ENCODE data around the gene FAIM2.
"Not testable (repeated sequence)": the region's sequence is repeated elsewhere in the genome, so short reads cannot be mapped to it uniquely, and the experiment has no call there.

Gene FAIM2

DNA sequence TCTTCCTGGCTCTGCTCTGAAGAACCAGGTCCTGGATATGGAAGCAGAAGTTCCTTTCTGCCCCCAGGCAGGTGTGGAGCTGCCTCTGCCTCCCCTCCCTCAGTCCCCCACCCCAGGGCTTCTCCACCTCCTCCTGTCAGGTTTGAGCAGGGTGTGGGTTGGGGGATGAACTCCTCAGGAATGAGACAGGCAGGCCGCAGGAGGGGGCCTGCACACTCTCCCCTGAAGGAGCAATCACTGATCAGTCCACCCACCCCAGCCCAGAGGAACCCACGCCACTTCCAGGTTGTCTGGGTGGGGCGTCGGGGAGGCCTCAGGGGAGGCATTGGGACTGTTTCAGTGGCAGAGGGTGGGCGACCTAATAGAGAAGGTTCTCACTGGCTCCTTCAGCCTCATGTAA lies 26.6 kb downstream of the FAIM2 start:
- no peak for DNase-seq (ENCODE audit: low read depth)

DNA sequence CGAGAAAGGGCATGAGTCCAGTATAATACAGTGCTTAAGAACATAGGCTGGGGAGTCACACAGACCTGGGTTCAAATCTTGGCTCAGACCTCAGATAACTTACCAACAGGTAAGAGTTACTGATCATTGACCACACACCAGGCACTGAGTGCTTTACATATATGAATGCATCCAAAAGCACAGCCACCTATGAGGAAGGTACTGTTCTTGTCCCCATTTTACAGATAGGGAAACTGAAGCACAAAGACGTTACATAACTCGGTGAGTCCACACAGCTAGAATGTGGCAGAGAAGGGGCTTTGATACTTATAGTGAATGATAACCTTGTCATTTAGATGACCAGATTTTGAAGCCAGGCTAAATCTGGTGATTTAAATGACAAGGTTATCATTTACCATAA lies 27.6 kb downstream of the FAIM2 start:
- DNase-seq (ENCODE audit: low read depth) = no peak

DNA sequence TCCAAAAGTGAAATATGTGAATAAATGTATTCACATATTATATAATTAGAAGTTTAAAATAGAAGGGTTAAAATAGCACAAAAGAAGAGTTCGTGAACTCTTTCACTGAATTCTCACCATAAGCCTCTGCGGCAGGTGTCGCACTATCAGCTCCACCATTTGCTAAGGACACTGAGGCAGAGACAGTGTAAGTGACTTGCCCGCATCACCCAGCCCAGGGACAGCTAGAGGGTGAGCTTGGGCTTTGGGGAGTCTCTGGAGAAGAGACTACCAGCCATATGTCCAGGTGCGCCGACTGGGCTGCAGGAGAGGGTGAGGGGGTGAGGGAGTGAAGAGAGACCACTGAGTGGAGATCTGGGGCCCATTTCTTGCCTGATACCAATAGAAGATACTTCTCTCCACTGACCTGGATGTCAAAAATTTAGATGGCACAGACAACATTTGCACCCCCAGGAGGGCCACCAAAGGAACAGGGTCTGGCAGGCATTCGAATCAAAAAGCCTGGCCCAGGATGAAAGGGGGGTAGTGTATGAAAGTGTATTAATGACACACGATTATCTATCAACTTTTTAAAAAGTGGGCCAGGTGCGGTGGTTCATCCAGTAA lies 28.5 kb downstream of the FAIM2 start:
- no peak for DNase-seq (ENCODE audit: low read depth)

DNA sequence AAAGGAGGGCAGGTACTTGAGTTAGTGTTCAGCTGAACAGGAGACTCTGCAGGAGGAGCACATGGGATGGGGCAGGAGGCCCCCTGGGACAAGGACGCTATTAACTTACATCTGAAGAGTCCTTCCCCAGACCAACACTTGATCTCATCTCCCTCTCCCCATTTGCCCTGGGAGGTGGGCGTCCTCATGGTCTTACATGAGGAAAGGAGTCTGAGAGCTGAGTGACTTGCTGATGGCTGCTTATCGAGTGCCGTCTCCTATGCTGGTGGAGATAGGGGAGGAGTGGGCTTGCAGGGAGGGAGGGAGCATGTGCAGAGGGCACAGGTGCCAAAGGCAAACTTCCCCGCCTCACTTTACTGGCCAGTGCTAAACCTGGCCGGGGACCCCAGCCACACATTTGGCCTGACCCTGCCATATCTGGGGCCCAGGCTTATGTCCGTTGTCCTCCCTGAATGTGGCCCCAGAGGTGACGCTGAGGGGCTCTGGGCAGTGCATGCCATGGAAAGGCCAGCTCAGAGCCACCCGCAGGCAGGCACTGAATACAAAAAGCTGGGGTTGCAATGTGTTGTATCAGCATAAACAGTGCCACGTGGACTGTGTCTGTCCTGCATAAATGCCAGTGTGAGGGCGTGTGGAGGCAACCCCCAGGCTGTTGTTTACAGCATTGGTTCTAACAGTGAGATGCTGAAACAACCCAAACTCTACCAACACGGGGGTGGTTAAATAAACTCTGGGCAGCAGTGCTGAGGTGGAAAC lies 29.4 kb downstream of the FAIM2 start:
- no peak for DNase-seq (ENCODE audit: low read depth)

DNA sequence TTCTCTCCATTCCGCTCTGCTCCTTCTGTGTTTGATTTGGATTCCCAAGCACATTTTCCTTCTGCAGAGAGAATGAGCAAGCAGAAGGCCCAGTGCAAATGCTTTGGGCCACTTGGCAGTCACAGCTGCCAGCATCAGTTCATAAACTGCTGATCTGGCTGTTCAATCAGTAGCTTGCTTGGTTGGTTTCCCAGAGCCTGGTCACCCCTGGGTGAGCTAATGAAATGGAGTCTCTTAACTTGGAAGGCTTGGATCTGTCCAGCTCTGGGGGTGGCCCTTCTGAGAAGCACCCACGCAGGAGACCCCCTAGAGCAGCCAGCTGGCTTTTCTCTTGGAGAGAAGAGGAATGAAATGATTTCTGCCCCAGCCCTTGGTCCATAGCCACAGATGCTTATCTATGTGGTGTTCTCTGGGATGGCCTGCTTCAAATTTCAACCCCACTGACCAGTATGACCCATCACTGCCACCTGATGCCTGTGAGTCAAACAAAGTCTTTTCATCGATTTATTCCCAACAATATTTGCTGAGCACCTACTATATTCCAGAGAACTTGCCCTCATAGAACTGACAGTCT lies 30.3 kb downstream of the FAIM2 start:
- no peak for DNase-seq (ENCODE audit: low read depth)

DNA sequence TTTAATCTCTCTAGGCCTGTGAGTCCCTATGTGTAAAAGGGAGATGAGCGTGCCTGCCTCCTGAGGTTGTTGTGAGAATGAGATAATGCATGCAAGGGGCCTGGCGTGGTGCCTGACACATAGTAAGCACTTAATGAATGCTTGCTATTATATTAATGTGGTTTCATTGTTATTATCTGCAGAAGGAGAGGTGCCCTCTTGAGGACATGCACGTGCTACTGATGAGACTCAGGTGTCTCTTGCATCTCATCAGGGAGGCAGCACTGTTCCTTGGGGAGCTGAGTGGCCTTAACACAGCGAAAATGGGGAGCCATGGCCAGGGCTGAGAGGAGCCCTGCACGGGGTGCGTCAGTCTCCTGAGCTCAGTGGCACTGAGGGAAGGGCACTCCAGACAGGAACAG lies 30.9 kb downstream of the FAIM2 start:
- DNase-seq (ENCODE audit: low read depth) = no peak

DNA sequence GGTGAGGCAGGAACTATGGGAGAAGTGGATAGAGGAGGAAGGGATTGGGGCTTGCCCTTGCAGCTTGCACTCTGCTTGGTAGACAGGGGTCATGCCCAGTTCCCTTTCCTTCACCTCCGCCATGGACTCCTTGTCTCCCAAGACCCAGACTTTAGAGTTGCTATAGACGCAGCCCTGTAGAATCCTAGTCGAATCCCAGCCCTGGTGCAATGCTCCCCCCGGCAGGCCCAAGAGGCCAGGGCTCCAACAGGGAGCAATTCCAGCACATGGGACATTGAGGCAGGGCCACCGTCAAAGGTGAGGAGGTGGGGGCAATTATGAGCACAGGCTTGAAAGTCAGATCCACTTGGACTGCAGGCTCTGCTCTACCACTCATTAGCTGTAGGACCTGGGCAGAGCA lies 31.3 kb downstream of the FAIM2 start:
- DNase-seq (ENCODE audit: low read depth) = no peak

DNA sequence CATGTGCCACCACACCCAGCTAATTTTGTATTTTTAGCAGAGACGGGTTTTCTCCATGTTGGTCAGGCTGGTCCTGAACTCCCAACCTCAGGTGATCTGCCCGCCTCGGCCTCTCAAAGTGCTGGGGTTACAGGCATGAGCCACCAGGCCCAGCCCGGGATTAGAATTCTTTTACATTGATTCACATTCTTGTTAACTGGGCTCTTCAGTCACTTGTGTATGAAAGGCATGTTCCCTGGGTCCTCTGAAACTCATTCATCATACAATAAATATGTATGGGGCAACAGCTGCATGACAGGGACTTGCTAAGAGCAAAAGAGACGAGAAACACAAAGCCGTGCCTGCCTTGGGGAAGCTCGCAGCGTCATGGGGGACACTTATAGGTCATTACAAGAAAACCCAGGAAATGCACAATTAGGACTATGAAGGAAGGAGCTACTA lies 31.9 kb downstream of the FAIM2 start:
- DNase-seq (ENCODE audit: low read depth) = not testable (repeated sequence)

DNA sequence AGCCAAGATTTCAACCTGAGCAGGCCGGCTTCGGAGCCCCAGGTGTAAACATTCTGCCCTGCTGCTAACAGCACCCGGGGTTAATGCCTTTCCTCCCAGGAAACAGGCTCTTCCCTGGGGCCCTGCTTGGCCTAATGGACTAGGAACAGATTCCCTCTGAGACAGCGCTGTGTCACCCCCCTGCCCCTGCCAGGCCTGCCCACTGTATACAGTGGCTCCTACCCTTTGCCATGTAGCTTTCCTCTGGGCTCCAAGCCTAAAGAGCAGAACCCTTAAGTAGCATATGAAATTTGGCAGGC lies 32.5 kb downstream of the FAIM2 start:
- DNase-seq (ENCODE audit: low read depth) = no peak

DNA sequence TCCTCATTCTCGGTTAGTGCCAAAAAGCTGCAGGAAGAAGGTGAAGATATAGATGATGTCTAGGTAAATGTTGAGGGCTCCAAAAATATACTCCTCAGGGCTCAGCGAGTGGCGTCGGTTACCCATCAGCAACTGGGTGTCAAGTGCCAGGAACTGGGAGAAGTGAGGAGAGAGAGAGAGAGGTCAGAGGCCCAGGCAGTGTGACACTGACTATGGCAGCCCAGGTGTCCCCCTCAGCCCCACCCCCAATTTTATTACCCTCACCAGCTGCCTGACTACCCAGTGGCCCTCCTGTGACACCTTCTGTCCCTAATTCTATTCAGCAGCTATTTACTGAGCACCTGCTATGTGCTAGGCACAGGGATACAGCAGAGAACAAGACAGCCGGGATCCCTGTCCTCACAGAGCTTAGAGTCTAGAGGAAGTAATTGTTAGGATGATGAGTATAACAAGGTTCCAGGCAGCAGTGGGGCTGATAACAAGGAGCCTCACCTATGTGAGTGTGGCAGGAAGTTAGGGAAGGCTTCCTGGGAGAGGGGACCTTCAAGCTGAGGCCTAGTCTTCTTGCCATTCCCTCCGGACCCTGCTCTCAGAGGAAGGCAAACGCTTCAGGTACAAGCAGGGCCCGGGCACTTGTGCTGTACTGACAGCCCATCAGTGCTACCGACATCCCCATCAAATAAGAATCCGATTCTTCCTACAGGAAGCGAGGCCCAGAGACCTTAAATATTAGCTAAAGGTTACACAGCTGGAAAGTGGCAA lies 33.0 kb downstream of the FAIM2 start:
- DNase-seq (ENCODE audit: low read depth) = no peak

DNA sequence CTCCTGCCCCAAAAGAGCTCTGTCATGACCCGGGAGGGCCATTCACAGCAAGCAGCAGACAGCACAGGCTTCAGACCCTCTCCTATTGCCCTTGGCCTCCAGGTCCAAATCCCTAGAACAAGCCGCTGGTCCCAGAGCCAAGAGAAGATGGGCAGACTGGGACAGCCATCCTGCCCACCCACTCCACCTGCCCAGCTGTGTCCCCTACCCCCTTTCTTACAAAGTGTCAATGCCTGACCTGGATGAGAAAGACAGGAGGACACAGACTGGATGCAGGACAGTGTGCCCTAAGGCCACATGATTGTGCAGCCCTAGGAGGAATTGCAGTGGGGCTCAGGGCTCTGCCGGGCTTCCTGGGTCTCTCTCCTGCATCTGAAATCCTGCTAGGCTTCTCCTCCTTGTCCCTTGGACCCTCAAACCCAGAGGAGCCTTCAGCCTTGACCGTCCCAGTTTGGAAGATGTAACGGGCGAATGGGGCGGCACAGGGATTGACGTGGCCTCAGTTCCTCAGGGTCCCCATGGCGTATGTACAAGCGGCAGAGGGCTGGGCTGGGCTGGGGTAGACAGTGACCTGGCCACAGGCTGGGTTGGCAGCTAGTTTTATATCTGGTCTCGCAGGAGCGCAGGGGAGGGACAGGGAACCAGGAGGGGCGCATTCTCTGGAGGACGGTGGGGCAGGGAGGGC lies 33.7 kb downstream of the FAIM2 start:
- DNase-seq (ENCODE audit: low read depth) = no peak

DNA sequence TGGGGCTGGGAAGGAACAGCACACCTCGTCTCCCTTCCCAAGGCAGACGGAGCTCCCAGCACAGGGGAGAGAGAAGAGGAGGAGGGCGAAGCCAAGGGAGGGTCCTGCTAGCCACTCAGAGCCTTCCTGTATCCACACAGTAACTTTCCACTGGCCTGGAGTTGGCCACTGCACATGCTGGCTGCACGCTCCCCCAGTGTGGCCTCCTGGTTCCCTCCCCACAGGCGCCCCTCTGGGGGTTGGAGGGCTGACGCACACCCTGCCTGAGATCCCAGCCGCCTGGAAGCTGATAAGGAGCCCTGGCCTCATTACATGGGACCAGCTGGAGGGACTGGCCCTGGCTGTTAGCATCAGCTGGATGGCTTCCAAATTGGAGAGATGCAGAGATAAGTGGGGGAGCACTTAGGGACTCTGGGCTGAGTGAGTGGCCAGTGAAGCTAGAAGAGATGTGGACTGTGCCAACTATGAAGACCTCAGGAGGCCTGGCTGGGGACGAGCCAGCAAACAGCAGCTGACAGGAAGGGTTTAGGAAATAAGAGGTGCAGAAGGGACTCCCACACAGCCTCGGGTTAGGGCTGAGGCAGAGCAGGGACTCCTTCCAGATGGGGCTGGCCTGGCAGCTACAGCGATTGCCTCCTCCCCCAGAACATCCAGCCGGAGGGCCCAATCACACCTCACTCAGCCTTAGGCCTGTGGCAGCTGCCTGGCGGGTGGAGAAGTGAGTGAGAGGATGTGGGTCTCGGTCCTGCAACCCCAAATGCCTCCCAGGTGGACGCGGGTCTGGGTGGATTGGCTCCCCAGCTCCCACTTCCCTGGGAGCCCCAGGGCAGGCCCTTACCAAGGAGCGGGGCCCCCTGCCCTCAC lies 34.5 kb downstream of the FAIM2 start:
- peak; percentile 93 for DNase-seq (ENCODE audit: low read depth)

DNA sequence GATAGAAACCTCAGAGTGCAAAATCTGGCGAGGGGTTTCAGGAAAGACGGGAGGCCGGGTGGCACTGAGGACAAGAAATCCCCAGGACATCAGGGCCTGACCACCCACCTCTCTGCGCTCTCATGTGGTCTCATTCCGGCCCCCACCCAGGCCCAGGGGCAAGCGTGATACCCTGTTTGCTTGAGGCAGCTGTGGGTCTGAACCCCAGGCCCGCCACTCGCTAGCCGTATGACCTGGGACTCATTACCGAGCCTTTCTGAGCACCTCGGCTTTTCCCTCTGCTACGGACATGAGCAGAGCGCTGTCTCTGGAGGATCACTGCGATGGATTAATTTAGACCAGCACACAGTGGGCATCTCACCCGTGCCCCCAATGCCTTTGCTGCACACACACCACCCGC lies 35.3 kb downstream of the FAIM2 start:
- no peak for DNase-seq (ENCODE audit: low read depth)

DNA sequence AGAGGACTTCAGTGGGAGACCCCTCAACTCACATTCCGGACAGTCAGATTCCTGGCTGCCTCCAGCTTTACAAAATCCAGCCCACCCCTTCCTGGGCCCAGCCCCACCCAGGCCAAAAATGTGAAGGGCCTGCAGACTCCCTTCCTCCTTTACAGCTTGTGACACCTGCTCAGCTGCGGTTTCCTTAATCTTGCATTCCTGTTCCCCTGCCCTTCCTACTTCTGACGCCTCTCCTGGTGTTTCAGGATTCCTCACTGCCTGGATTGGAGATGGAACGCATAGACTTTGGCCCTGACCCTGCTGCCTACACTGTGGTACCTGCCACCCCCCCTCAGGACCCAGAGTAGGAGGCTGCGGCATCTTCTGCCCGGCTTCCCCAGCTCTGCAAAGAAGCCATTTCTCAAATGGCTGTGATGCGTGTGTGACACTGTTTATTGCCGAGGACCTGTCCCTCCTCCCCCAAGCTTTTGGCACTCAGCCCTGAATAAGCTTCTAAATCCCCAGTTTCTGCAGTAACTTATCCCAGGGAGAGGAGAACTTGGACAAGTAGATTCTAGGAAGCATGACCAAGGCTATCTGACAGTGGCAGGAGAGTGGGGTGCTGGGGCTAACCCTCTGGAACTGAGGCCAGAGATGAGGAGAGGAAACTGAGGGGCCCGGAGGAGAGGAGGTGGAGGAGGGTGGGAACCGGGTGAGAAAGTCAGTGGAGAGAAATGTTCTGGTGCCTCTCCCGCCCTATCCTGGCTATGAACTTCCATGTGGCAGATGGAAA lies 35.9 kb downstream of the FAIM2 start:
- no peak for DNase-seq (ENCODE audit: low read depth)

DNA sequence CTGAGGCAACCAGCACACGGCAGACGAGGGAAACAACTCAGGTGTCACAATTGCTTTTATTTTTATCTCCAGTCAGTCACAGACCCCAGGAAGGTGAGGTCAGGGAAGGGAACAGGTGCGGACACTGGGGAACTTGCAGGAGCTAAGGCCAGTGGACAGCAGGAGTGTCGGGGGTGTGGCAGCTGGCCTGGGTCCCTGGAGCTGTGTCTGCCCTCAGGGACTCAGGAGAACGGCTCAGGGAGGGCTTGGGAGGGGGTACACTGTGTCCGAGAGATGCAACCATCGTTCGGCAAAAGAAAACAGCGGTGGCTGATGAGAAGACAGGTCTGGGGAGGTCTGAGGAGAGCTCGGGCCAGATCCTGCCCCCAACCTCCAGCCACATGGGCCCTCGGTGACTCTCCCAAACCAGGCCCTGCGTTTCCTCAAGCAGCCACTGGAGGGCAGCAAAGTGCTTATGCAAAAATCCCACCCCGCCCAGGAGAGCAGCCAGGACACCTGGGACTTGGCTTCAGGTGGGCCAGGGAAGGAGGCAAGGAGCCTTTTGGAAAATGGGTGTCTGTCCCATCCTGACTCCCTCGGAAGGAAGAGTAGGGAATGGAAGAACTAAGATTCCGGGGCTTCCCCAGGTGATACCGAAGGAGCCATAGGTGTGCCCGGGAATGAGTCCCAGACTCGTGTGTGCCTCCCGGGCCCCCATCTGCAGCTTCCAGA lies 36.7 kb downstream of the FAIM2 start:
- DNase-seq (ENCODE audit: low read depth) = peak; percentile 26

DNA sequence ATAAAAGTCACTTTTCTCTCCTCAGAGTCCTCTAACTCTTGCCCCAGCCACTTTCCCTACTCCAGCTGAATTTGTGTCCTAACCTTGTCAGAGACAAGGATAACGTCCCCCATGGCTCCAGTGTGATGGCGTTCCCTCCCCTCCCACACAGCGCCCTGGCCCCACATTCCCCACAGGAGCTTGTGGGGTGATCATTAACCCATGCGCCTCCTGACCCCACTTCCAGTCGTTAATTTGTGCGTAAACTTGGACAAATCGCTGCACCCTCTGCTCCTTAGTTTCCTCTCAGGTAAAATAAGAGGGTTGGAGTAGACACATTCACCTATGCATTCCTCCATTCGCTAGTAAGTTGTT lies 37.9 kb downstream of the FAIM2 start:
- DNase-seq (ENCODE audit: low read depth) = no peak

DNA sequence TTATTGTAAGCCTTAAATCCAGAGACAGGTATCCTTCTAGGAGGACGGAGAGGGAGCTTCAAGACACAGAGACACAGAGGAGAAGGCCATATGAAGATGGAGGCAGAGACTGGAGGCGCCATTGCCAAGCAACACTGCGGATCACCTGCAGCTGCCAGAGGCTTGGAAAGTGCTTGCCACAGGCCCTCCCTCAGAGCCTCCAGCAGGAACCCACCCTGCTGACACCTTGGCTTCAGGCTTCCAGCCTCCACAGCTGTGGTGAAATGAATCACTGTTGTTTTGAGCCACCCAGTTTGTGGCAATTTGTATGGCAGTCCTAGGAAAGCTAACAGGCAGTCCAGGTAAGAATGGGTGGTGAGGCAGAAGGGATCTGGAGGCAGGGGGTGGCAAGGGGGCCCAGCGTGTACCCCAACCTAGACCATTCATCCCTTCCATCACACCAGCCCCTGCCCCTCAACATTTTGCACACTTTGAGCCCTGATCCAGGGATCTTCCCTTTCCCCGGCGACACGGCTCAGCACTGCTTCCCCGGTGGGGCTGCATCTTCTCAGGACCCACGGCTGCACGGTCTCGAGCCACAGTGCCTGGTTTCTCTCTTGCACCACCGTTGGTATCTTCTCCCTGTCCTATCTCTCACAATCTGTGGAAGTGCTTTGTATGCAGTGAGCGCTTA lies 38.5 kb downstream of the FAIM2 start:
- no peak for DNase-seq (ENCODE audit: low read depth)

DNA sequence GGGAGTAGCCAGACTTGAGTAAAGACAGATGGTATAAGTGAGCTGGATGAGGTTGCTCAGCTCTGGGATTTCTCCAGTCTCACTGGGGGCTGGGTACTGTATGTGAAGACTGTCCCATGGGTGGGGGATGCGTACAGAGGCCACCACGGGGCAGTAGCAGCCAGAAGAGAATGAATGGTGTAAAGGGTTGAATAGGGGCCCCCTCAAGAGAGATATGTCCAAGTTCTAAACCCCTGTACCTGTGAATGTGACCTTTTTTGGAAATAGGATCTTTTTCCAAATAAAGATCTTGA lies 39.0 kb downstream of the FAIM2 start:
- DNase-seq (ENCODE audit: low read depth) = no peak

DNA sequence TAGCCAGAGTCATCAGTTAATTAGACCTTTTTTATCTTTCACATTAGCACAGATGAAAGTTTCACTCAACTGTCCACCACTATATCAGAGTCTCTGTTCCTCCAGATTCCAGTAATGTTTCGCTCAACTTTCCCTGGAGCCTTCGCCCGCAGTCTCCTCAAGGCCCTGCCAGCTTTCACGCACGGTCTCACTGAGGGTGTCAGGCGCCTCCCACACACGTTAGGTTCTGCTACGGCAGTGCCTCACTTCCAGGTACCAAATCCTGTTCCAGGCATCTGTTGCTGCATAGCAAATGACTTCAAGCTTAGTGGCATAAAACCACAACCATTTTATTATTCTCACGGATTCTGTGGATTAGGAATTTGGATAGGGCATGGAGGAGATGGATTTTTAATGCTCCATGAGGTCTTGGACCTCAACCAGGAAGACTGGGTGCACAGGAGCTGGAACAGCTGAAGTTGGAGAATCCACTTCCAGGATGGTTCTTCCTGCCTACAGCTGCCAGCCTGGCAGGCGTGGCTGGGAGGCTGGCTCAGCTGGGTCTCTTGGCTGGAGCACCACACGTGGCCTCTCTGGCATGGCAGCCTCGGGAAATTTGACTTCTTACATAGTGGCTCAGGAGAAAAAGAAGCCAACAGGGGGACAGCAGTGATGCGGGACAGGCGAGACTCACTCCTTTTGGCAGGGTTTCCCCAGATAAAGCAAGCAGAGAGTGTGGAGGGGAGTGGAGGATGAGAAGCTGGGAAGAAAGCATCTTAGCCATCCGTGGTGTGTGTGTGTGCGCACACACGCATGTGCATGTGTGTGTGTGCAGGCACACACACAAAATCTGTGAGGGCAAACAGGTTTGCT lies 39.5 kb downstream of the FAIM2 start:
- DNase-seq (ENCODE audit: low read depth) = no peak

All from CMK (cell line).